ENCODE results near the gene BPNT1.
"Not testable (repeated sequence)": the region's sequence is repeated elsewhere in the genome, so short reads cannot be mapped to it uniquely, and the experiment has no call there.

BPNT1 gene, protein sequence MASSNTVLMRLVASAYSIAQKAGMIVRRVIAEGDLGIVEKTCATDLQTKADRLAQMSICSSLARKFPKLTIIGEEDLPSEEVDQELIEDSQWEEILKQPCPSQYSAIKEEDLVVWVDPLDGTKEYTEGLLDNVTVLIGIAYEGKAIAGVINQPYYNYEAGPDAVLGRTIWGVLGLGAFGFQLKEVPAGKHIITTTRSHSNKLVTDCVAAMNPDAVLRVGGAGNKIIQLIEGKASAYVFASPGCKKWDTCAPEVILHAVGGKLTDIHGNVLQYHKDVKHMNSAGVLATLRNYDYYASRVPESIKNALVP

DNA sequence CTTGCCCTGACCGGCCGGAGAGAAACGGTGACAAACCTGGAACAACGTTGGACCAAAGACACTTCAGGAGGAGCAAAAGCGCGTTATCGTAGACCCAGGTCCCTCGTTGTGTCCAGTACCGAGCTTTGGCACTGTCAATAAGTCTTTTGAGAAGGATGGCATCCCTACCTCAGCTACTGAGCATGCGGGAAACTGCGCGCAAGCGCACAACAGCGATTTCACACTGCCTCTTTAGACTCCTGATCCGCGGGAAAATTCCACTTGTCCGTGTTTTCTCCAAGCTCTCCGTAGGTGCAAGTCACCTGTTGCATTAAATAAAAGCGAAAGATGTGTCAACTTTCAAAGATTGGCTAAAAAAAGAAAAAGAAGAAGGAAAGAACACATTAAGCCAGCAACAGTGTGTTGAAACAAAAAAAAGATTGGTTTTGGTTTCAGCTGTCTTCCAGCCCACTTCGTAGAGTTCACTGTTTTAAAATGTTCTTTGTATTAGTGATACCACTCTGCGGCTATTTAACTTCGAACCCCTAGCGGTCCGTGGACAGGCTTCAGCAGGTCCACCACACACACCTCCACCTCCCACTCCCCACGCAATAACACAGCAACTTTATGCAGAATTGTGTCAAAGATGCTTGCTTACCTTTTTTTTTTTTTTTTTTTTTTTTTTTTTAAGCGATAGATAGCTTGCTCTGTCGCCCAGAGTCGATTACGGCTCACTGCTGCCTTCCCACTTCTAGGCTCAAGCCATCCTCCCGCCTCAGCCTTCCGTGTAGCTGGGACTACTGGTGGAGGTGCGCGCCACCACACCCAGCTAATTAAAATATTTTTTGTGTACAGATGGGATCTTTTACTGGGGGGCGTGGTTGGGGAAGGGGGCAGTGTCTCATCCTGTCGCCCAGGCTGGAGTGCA lies at the start of gene BPNT1:
Gene BPNT1, minus strand, starts transcription at position 139 of the 907 bp plus-strand sequence. CDS start 9,942 bp downstream, outside the sequence.
- DNase-seq: peak; percentile 98

DNA sequence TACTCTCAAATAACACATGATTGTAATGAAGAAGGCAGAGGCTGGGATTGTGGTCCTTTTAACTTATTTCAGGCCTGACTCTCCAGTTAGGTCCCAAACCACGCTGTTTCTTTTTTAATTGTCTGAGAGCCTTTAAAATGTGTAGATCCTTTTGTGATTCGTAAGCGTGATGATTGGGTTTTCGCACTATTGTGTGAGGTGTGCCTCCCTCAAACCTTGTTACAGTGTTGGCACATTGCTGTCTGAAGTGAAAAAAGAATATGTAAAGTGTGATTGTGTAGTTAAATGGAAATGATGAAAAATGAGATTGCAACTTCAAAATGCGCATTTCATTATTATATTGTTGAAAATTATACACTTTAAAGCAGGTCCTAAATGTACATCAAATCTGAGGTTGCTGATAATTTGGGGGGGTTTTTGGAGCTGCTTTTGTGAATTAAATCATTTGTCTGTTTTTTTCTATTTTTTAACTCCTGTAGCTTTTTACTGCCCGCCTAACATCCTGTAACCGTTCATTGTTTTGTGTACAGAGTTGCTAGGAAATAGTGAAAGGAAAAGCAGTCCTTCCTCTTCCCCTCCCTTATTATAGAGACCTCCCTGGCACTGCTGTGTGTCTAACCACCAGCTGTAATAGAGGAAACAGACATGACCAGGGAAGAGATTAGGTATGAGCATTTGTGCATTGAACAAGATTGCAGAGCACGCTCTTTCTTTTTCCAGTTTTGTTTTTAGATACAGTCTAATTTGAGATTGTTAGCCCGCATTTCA lies 47.6 kb upstream of the BPNT1 start:
- DNase-seq: no peak

DNA sequence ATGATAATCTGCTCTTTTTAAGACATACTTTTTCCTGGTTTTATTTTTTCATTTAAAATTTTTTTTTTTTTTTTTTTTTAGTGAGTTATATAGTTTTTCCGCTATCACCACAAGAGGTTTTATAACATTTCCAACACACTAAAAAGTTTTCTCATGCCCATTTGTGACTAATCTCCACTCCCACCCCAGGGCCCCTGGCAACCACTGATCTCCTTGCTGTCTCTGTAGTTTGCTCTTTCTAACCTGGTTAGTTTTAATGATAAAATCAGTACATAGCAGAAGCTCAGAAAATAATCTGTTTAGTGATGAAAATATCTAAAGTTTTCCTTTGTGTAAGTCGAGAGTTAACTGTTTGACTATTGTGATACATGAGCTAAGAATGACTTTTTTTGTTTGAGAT lies 46.2 kb upstream of the BPNT1 start:
- no peak for DNase-seq

GRCh38 chr1:220129479-220130210 lies 40.1 kb upstream of the BPNT1 start:
- no peak for DNase-seq

- DNase-seq: no peak
These were observed 37.5 kb upstream of the BPNT1 start for GRCh38 chr1:220127076-220127475.

- no peak for DNase-seq
These were observed 35.0 kb upstream of the BPNT1 start for GRCh38 chr1:220124542-220124941.

GRCh38 chr1:220123889-220124288 lies 34.3 kb upstream of the BPNT1 start:
- DNase-seq: no peak

GRCh38 chr1:220123066-220123465 lies 33.5 kb upstream of the BPNT1 start:
- no peak for DNase-seq

- no peak for DNase-seq
These were observed 32.4 kb upstream of the BPNT1 start for GRCh38 chr1:220121791-220122530.

DNA sequence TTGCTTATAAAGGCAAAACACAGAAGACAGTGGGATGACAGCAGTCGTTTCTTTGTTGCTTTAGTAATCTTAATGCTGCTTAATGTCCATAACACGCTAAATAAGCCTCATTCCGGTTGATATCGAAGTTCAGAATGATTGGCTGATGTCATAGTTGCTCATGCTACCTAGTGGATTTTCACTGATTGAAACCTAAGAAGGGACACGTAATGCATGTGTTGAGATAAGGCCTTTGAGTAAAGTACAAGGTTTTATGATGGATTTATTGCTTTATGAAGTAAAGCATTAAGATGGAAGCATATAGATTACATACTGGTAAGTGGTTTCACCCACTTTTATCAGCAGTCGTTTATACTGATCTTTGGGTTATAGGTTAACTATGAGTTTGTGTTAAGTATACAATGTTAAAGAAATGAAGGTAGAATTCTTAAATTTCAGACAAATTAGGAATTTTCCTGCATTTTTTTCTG lies 29.5 kb upstream of the BPNT1 start:
- DNase-seq: no peak

GRCh38 chr1:220113136-220113695 lies 23.6 kb upstream of the BPNT1 start:
- no peak for DNase-seq

GRCh38 chr1:220112600-220112999 lies 23.0 kb upstream of the BPNT1 start:
- DNase-seq: not testable (repeated sequence)

- not testable (repeated sequence) for DNase-seq
These were observed 20.9 kb upstream of the BPNT1 start for GRCh38 chr1:220110473-220110872.

GRCh38 chr1:220099826-220100225 lies 10.2 kb upstream of the BPNT1 start:
- DNase-seq: no peak

DNA sequence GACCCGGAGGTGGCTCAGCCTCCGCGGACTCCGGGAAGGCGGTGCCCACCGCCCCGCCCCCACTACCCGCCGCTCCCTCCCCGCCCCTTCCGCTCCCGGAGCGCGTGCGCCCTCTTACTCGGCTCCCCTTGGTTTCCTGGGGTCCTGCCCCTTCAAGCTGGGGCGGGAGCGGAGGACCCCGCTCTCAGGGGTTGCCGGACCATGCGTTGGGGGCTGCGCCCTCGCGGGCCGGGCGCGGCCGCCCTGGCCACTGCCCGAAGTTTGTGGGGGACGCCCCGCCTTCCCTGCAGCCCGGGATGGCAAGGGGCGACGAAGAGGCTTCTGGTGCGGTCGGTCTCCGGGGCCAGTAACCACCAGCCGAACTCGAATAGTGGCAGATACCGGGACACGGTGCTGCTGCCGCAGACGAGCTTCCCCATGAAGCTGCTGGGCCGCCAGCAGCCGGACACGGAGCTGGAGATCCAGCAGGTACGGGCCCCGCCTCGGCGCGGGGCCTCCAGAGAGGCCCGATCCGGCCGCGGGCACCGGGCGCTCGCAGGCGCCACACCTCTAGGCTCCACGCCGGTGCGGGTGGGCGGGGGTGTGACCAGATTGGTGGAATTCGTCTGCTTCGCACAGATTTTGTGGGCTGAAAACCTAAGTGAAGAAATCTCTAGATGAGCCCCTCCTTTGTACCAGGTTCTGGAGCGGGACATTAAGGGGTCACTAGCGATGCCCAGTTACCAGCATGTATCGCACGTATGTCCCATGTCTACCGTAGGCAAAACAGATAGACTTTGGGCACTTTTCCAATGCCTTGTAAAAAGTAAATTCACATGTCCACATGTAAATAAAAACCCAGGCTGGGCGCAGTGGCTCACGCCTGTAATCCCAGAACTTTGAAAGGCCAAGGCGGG lies 4.7 kb upstream of the BPNT1 start, which contains the start of gene IARS2:
Gene IARS2, plus strand, starts transcription at position 117 of the 896 bp plus-strand sequence. Its CDS starts 85 bp downstream, at position 202.
- DNase-seq: peak; percentile 81

DNA sequence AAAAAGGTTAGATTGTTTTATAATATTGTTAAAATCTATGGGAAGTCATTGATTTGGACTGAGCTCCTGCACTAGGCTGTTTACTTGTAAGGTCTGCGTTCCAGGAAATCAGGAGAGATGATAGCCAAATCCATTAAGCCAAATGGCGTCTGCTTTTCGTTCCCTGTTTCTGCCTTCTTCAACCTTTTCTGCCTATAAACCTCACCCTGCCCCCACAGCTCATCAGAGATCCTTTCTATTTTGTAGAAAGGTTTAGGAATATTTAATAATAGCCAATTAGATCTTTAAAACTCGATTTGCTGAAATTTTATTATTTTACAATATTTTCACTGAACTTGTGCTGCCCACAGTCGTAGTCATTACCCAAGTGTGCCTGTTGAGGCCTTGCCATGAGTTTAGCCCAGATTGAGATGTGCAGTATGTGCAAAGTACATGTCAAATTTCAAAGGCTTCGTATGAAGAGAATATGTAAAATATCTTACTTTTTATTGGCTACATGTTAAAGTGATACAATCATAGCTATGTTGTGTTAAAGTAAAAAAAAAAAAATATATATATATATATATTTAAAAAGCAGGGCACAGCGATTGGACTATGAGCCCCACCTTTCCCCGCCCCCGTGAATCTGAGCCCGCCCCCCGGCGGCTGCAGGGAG lies 3.9 kb upstream of the BPNT1 start:
- no peak for DNase-seq

DNA sequence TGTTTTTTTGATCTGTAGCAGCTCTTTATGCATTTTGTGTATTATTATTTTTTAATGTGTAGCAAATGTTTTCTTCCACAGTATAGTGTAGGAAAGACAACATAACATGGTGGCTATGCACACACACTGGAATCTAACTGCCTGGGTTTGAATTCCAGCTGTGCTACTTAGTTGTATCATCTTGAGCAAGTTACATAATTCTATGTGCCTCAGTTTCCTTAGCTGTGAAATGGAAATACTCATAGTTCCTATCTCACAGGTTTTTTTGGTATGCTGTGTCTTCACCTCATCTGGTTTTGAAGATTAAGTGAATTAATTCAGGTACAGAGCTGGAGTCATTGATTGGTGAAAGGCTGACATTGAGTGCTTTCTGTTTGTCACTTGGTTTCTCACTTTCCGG lies 3.1 kb upstream of the BPNT1 start:
- no peak for DNase-seq

DNA sequence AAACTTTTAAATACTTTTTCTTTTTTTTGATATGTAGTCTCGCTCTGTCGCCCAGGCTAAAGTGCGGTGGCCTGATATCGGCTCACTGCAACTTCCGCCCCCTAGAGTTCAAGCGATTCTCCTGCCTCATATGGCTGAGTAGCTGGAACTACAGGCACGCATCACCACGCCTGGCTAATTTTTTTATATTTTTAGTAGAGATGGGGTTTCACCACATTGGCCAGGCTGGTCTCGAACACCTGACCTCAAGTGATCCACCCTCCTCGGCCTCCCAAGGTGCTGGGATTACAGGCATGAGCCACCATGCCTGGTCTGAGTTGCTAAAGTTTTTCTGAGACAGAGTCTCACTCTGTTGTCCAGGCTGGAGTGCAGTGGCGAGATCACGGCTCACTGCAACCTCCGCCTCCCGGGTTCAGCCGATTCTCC lies 3.3 kb downstream of the BPNT1 start:
- not testable (repeated sequence) for DNase-seq

GRCh38 chr1:220084460-220084859 lies 5.1 kb downstream of the BPNT1 start:
- DNase-seq: no peak
